GM12875 (cell line): ENCODE measurements around the gene THAP7.
A peak's percentile ranks its signal among the peaks of the same experiment; 100 is the strongest.

Source experiments
- H3K4me3 ChIP-seq: one replicate; pipeline ENCODE4 v1.5.1; 2011; ENCODE audit warnings: low read depth, low read length, control low read depth
- CTCF ChIP-seq: IDR thresholded peaks from 2 replicates; pipeline ENCODE4 v1.5.1; 2011; ENCODE audit warnings: low read depth, mild to moderate bottlenecking, control low read depth, inconsistent platforms, low read length, moderate library complexity, borderline replicate concordance; ENCODE audit not compliant: insufficient read depth

Gene THAP7

GRCh38 chr22:20988573-20989322, 13.2 kb downstream of the THAP7 start:
- no peak for TF ChIP-seq CTCF
- no peak overlapping the region for H3K4me3 ChIP-seq

GRCh38 chr22:20987375-20987774, 14.5 kb downstream of the THAP7 start:
- no peak overlapping the region for H3K4me3 ChIP-seq
- no peak for TF ChIP-seq CTCF

- no peak overlapping the region for H3K4me3 ChIP-seq
- no peak for TF ChIP-seq CTCF
Observed at GRCh38 chr22:20986365-20986764, 15.6 kb downstream of the THAP7 start.

- no peak for TF ChIP-seq CTCF
- H3K4me3 ChIP-seq = no peak overlapping the region
Observed at GRCh38 chr22:20985720-20986119, 16.2 kb downstream of the THAP7 start.

- no peak for TF ChIP-seq CTCF
- peak overlapping the region; percentile 80 for H3K4me3 ChIP-seq
Observed at GRCh38 chr22:20983081-20983771, 18.7 kb downstream of the THAP7 start.

GRCh38 chr22:20982563-20982882, 19.4 kb downstream of the THAP7 start:
- H3K4me3 ChIP-seq = peak overlapping the region; percentile 80
- TF ChIP-seq CTCF = no peak
